Stimulated activated CD4-positive, alpha-beta T cell treated with anti-CD3 and anti-CD28 coated beads, Interleukin-2, amount 100 ng/mL, for 24 hours (primary cell): ENCODE data around the gene EPM2AIP1.

Experiments used
- DNase-seq, 2 donors: peaks; one replicate each; pipeline ENCODE4 v3.0.0-alpha.2; 2020

EPM2AIP1 gene

GRCh38 chr3:36944641-36945270 lies 48.2 kb downstream of the EPM2AIP1 start, which contains the start of gene TRANK1:
TSS of gene TRANK1 (minus strand) at chr3:36945054. CDS start at chr3:36944809, 245 bp downstream.
- DNase-seq, result peak; percentile 80 to 83

GRCh38 chr3:36944012-36944640 lies 48.8 kb downstream of the EPM2AIP1 start:
- DNase-seq, result peak; percentile 37 to 52

GRCh38 chr3:36943601-36944000 lies 49.3 kb downstream of the EPM2AIP1 start:
- no peak for DNase-seq

- DNase-seq, result no peak
These were observed 50.2 kb downstream of the EPM2AIP1 start for GRCh38 chr3:36942638-36943248.

- DNase-seq, result no peak
These were observed 51.3 kb downstream of the EPM2AIP1 start for GRCh38 chr3:36941658-36942057.

GRCh38 chr3:36941162-36941561 lies 51.8 kb downstream of the EPM2AIP1 start:
- DNase-seq, result no peak

DNA sequence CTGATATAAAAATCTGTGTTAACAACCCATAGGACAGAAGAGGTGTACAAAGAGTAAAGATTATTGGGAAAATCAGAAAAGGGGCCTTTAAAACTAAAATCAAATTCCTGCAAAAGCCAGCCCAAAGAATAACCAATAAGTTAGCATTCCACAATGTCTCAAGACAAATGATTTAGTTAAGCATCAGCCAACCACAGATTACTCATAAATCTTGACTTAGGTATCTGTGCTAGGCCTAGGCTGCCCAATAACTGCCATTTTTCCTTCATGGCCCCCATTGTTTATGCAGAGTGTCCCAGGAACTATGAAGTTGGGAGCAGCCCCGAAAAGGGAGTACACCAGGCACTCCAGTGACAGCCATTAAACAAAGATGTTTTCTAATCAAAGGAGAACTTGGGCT lies 55.4 kb downstream of the EPM2AIP1 start:
- DNase-seq, result no peak
